ENCODE data around the gene TMEM248.

GRCh38 chr7:66873476-66873875 lies 47.5 kb upstream of the TMEM248 start:
- TF ChIP-seq, protein P1, sequence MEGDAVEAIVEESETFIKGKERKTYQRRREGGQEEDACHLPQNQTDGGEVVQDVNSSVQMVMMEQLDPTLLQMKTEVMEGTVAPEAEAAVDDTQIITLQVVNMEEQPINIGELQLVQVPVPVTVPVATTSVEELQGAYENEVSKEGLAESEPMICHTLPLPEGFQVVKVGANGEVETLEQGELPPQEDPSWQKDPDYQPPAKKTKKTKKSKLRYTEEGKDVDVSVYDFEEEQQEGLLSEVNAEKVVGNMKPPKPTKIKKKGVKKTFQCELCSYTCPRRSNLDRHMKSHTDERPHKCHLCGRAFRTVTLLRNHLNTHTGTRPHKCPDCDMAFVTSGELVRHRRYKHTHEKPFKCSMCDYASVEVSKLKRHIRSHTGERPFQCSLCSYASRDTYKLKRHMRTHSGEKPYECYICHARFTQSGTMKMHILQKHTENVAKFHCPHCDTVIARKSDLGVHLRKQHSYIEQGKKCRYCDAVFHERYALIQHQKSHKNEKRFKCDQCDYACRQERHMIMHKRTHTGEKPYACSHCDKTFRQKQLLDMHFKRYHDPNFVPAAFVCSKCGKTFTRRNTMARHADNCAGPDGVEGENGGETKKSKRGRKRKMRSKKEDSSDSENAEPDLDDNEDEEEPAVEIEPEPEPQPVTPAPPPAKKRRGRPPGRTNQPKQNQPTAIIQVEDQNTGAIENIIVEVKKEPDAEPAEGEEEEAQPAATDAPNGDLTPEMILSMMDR (IDR thresholded peaks at IDR 0.05 in 4 of 5, conservative IDR thresholded peaks at IDR 0.05 in 1 of 5) = no peak
- no peak for TF ChIP-seq POLR2A (IDR thresholded peaks at IDR 0.05)
